ENCODE results near the gene CLCN1. TPM values are rescaled to one million over a fixed set of nuclear protein-coding genes. Genes with fewer than 3 reads are reported as not detected.

CLCN1 gene
- total RNA-seq, 1 donor from 2014 or later, result not detected

DNA sequence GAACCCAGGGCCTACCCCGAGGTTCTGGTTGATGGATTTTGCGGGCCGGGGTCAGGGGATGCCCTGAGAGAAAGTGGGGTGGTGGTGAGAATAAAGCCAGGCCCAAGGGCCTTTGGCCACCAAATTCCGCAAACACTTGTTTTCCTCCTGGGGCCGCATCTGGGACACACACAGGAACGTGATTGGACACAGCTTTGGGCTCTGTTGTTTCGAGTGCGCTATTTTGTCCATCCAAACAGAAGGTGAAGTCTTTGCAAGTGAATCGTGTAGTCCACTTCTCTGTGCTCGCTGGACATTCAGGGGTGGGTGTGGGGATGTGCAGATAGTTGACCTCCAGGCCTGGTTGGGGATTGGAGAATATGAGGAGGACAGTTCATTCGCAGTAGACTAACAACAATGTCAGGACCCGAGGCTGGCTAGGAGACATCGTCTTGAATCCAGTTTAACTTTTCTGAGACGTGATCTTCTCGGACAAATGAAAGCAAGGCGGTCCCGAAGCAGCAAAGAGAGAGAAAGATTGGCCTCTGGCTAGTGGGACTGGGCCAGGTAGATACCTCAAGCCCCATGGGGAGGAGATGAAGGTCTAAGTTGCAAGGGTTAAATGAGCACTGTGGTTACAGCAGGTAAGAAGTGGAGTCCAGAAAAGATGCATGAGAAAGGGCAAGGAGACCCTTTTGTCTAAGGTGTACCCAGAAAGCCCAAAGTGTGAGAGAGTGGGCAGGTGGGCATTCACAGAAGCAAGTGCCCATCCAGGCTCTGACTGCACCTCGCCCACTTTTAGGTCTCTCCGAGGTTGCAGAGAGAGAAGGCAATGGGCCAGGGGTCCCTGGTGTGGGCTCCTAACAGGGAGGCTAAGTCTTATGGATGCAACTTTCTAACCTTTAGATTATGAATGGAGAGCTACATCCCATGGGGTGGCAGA, 47.4 kb downstream of the CLCN1 start:
- H3K4me1 Mint-ChIP-seq (ENCODE audit: unreplicated experiment), result peaks cover 7% of the 10 kb centered on the region
- no peak for DNase-seq (ENCODE audit: low spot score)
- peaks cover 8% of the 10 kb centered on the region for H3K36me3 Mint-ChIP-seq (ENCODE audit: low read depth, unreplicated experiment)
- TF ChIP-seq, protein P1, sequence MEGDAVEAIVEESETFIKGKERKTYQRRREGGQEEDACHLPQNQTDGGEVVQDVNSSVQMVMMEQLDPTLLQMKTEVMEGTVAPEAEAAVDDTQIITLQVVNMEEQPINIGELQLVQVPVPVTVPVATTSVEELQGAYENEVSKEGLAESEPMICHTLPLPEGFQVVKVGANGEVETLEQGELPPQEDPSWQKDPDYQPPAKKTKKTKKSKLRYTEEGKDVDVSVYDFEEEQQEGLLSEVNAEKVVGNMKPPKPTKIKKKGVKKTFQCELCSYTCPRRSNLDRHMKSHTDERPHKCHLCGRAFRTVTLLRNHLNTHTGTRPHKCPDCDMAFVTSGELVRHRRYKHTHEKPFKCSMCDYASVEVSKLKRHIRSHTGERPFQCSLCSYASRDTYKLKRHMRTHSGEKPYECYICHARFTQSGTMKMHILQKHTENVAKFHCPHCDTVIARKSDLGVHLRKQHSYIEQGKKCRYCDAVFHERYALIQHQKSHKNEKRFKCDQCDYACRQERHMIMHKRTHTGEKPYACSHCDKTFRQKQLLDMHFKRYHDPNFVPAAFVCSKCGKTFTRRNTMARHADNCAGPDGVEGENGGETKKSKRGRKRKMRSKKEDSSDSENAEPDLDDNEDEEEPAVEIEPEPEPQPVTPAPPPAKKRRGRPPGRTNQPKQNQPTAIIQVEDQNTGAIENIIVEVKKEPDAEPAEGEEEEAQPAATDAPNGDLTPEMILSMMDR (IDR thresholded peaks at IDR 0.05; ENCODE audit: unreplicated experiment), result no peak
- H3K9me3 Mint-ChIP-seq (ENCODE audit: unreplicated experiment), result no peaks in the 10 kb centered on the region
- no peak overlapping the region for H3K27ac Mint-ChIP-seq (ENCODE audit: unreplicated experiment)
- H3K27me3 Mint-ChIP-seq (ENCODE audit: unreplicated experiment), result peaks cover 24% of the 10 kb centered on the region
- peak overlapping the region; percentile 66 for H3K4me3 Mint-ChIP-seq (ENCODE audit: unreplicated experiment)

DNA sequence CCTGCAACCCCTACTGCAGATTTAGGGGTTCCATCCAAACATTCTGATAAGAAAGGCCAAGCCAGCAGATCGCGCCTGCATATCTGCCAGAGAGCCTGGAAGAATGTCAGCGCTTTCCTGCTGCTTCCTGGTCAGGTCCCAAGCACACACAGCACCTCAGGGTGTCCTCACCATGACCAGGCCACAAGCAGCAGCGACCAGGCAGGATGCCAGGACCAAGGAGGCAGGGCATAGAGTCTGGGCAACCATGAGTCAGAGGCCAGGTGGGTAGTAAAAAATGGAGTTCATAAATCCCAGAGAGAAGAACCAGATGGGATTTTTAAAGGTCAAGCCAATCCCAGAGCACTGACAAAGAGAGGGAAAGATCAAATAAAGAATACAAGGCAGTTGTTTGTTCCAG, 52.1 kb downstream of the CLCN1 start:
- no peak for DNase-seq (ENCODE audit: low spot score)

DNA sequence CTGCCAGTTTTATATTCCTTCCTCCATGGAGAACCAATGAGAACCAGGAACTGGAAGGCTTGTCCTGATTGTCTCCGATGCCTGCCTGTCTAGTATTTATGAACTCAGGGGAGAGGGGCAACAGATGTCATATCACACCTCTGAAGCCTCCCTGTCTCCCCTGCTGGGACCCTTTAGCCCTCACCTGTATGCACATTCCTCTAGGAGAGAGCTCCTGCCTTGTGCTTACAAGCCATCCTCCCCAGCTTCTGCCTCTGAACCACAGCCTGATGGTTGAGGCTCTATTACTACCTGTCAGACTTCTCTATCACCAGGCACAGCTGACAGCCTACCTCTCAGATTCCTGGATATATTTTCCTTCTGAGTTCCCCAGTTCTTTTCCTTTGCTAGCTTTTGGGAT, 52.5 kb downstream of the CLCN1 start:
- Mint-ChIP-seq H3K27ac (ENCODE audit: unreplicated experiment) (no peak overlapping the region), H3K4me1 (ENCODE audit: unreplicated experiment) (peaks cover 20% of the 10 kb centered on the region), H3K27me3 (ENCODE audit: unreplicated experiment) (peaks cover 5% of the 10 kb centered on the region), H3K4me3 (ENCODE audit: unreplicated experiment) (no peak overlapping the region), H3K9me3 (ENCODE audit: unreplicated experiment) (no peaks in the 10 kb centered on the region), H3K36me3 (ENCODE audit: low read depth, unreplicated experiment) (no peaks in the 10 kb centered on the region)
- no peak for DNase-seq (ENCODE audit: low spot score)
- TF ChIP-seq, protein P1 (IDR thresholded peaks at IDR 0.05; ENCODE audit: unreplicated experiment), result no peak

More for the DNA sequence above, 52.1 kb downstream of the CLCN1 start:
- no peaks in the 10 kb centered on the region for H3K9me3 Mint-ChIP-seq (ENCODE audit: unreplicated experiment)
- peaks cover 24% of the 10 kb centered on the region for H3K4me1 Mint-ChIP-seq (ENCODE audit: unreplicated experiment)
- peaks cover 3% of the 10 kb centered on the region for H3K36me3 Mint-ChIP-seq (ENCODE audit: low read depth, unreplicated experiment)
- H3K27ac Mint-ChIP-seq (ENCODE audit: unreplicated experiment), result no peak overlapping the region
- TF ChIP-seq, protein P1 (IDR thresholded peaks at IDR 0.05; ENCODE audit: unreplicated experiment), result no peak
- H3K27me3 Mint-ChIP-seq (ENCODE audit: unreplicated experiment), result peaks cover 7% of the 10 kb centered on the region
- H3K4me3 Mint-ChIP-seq (ENCODE audit: unreplicated experiment), result no peak overlapping the region

DNA sequence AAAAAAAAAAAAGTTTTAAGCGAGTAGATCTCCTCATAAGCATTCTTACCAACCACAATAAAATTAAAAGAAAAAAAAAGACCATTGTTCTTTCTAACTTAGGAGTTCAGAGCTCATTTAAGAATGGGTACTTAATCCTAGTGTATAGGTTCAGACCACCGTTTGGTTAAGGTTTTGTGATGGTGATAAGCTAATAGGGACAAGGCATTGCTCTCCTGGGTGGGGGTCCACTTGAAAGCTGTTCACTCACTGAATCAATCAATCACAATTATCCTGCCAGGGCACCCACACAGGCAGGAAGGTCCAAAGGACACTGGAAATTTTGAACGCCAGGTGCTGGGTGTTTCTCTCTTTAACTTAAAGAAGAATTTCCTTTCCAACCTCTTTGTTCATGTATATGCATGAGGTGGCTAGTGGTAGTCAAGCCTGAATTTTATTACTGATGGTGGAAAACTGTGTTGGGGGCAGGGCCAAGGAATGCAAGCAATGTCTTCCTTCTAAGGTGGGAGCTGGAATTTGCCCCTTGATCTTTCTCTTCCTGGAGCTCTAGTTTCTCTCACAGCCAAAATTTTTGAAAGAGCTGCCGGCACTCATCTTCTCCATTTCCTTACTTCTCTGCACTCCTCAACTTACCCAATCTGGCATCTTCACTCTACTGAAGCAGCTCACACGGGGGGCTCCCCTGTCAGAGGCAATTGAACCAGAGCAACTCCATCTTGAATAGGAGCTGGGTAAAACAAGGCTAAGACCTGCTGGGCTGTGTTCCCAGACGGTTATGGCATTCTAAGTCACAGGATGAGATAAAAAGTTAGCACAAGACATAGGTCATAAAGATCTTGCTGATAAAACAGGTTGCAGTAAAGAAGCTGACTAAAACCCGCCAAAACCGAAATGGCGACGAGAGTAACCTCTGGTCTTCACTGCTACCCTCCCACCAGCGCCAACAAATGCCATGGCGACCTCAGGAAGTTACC, 54.1 kb downstream of the CLCN1 start:
- H3K27me3 Mint-ChIP-seq (ENCODE audit: unreplicated experiment), result peaks cover 6% of the 10 kb centered on the region
- no peak overlapping the region for H3K4me3 Mint-ChIP-seq (ENCODE audit: unreplicated experiment)
- no peaks in the 10 kb centered on the region for H3K36me3 Mint-ChIP-seq (ENCODE audit: low read depth, unreplicated experiment)
- TF ChIP-seq, protein P1 (IDR thresholded peaks at IDR 0.05; ENCODE audit: unreplicated experiment), result no peak
- H3K9me3 Mint-ChIP-seq (ENCODE audit: unreplicated experiment), result no peaks in the 10 kb centered on the region
- DNase-seq (ENCODE audit: low spot score), result no peak
- H3K4me1 Mint-ChIP-seq (ENCODE audit: unreplicated experiment), result peaks cover 20% of the 10 kb centered on the region
- H3K27ac Mint-ChIP-seq (ENCODE audit: unreplicated experiment), result no peak overlapping the region
